Femur (tissue), 1 donor: ENCODE measurements around the gene OR2W1.

Experiments
- DNase-seq: peaks from one replicate; pipeline ENCODE4 v3.0.0-alpha.2; 2017

OR2W1 gene

DNA sequence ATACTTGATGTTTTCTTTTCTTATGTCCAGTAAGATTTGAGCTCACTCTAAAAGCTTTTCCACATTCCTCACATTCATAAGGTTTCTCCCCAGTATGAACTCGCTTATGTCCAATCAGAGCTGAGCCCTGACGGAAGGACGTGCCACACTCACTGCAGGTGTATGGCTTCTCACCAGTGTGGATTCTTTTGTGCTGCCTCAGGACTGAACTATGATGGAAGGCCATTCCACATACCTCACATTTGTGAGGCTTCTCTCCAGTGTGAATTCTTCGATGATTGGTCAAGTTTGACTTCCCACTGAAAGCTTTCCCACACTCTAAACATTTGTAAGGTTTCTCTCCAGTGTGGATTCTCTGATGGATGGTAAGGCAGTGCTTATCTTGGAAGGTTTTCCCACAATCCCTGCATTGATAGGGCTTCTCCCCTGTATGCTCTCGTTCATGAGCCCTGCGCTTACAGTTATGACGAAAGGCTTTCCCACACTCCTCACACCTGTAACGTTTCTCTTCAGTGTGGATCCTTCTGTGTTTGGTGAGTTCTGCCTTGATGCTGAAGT is 49.8 kb downstream of the OR2W1 start:
- no peak for DNase-seq
